DOHH2 (cell line): ENCODE results near the gene CDK14.

Source experiments
- H3F3A ChIP-seq: fragments of 200-600 bp; sonication (generic), shearing (Covaris generic); 2 replicates; pipeline ENCODE4 v1.6.0; 2016; ENCODE audit warnings: antibody characterized with exemption, mild to moderate bottlenecking; ENCODE audit not compliant: control insufficient read depth, insufficient read depth
- H3K27ac ChIP-seq: fragments of 200-600 bp; sonication (generic); 2 replicates; pipeline ENCODE4 v1.5.1; 2014; ENCODE audit warnings: low read depth, mild to moderate bottlenecking, low read length, moderate library complexity
- H3K27me3 ChIP-seq: fragments of 200-600 bp; sonication (generic); 2 replicates; pipeline ENCODE4 v1.6.1; 2014; ENCODE audit warnings: mild to moderate bottlenecking, low read length, mixed read lengths; ENCODE audit not compliant: control insufficient read depth
- H3K36me3 ChIP-seq: fragments of 200-600 bp; sonication (generic); 2 replicates; pipeline ENCODE4 v1.6.1; 2014; ENCODE audit warnings: mild to moderate bottlenecking, low read length, moderate library complexity, mixed read lengths; ENCODE audit not compliant: control insufficient read depth
- H3K4me1 ChIP-seq: fragments of 200-600 bp; sonication (generic); 2 replicates; pipeline ENCODE4 v1.6.1; 2014; ENCODE audit warnings: mild to moderate bottlenecking, low read length, mixed read lengths; ENCODE audit not compliant: control insufficient read depth
- H3K4me2 ChIP-seq: fragments of 200-600 bp; sonication (generic); 2 replicates; pipeline ENCODE4 v1.6.0; 2014; ENCODE audit warnings: mild to moderate bottlenecking, low read length, moderate library complexity
- H3K4me3 ChIP-seq: fragments of 200-600 bp; sonication (generic); 2 replicates; pipeline ENCODE4 v1.5.1; 2014; ENCODE audit warnings: mild to moderate bottlenecking, low read length, mixed read lengths
- H3K79me2 ChIP-seq: fragments of 200-600 bp; sonication (generic); 2 replicates; pipeline ENCODE4 v1.6.1; 2014; ENCODE audit warnings: mild to moderate bottlenecking, low read length, mixed read lengths; ENCODE audit not compliant: control insufficient read depth
- H3K9me2 ChIP-seq: fragments of 200-600 bp; sonication (generic); replicated peaks from 2 replicates; pipeline ENCODE4 v1.6.1; 2014; ENCODE audit warnings: mild to moderate bottlenecking, low read length, mixed read lengths; ENCODE audit not compliant: control insufficient read depth
- H3K9me3 ChIP-seq: fragments of 200-600 bp; sonication (generic); 2 replicates; pipeline ENCODE4 v1.6.1; 2014; ENCODE audit warnings: antibody characterized with exemption, low read length, mixed read lengths; ENCODE audit not compliant: control insufficient read depth, insufficient read depth
- H4K20me1 ChIP-seq: fragments of 200-600 bp; sonication (generic); 2 replicates; pipeline ENCODE4 v1.6.0; 2014; ENCODE audit warnings: low read depth, mild to moderate bottlenecking, antibody characterized with exemption, low read length, moderate library complexity; ENCODE audit not compliant: control insufficient read depth, insufficient read depth
- EZH2phosphoT487 ChIP-seq: fragments of 200-600 bp; sonication (generic); IDR thresholded peaks from 2 replicates; pipeline ENCODE4 v1.6.1; 2017; ENCODE audit warnings: borderline replicate concordance, mild to moderate bottlenecking, antibody characterized with exemption, low read length, moderate library complexity, mixed read lengths
- TF ChIP-seq, protein P1 (sequence below): fragments of 200-600 bp; sonication (generic); IDR thresholded peaks from one replicate; pipeline ENCODE4 v1.5.1; 2014; ENCODE audit warnings: antibody characterized with exemption, mild to moderate bottlenecking, low read depth, low read length; ENCODE audit not compliant: poor library complexity, severe bottlenecking

CDK14 gene

GRCh38 chr7:90843472-90843871, 247.4 kb downstream of the CDK14 start:
- Histone ChIP-seq H3K79me2 (peaks cover 46% of the 10 kb centered on the region), H4K20me1 (no peaks in the 10 kb centered on the region), H3K9me3 (no peaks in the 10 kb centered on the region), H3K4me2 (no peak overlapping the region), H3F3A (0 out of 2 replicates have a peak, but pooled peaks cover 3% of the 10 kb centered on the region), H3K4me1 (peaks cover 8% of the 10 kb centered on the region), H3K4me3 (no peak overlapping the region), H3K27ac (no peak overlapping the region), H3K9me2 (no peaks in the 10 kb centered on the region), H3K27me3 (no peaks in the 10 kb centered on the region), H3K36me3 (peaks cover 17% of the 10 kb centered on the region)
- no peak for TF ChIP-seq EZH2phosphoT487
- TF ChIP-seq, protein P1, sequence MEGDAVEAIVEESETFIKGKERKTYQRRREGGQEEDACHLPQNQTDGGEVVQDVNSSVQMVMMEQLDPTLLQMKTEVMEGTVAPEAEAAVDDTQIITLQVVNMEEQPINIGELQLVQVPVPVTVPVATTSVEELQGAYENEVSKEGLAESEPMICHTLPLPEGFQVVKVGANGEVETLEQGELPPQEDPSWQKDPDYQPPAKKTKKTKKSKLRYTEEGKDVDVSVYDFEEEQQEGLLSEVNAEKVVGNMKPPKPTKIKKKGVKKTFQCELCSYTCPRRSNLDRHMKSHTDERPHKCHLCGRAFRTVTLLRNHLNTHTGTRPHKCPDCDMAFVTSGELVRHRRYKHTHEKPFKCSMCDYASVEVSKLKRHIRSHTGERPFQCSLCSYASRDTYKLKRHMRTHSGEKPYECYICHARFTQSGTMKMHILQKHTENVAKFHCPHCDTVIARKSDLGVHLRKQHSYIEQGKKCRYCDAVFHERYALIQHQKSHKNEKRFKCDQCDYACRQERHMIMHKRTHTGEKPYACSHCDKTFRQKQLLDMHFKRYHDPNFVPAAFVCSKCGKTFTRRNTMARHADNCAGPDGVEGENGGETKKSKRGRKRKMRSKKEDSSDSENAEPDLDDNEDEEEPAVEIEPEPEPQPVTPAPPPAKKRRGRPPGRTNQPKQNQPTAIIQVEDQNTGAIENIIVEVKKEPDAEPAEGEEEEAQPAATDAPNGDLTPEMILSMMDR, result no peak

DNA sequence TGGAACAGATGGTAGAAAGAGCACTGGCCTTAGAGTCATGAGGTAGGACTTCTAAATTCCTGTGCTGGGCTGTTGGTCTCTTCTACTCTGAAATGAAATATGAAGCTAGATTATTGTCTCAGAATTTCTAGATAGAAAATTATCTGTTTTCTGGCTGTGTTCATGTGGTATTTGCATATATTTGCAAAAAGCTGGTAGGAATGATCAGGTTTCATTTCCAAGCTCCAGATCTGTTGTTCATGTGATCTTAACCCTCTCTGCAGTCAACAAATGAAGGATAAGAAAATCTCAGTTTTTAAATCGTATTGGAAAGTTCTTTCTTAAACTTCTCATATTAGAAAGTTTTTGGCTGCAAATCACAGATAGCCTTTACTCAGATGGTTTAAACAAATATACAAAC, 248.3 kb downstream of the CDK14 start:
- H3F3A ChIP-seq, result 0 out of 2 replicates have a peak, but pooled peaks cover 3% of the 10 kb centered on the region
- H4K20me1 ChIP-seq, result no peaks in the 10 kb centered on the region
- no peaks in the 10 kb centered on the region for H3K9me3 ChIP-seq
- peaks cover 10% of the 10 kb centered on the region; the same call in 1 of the 2 replicates for H3K36me3 ChIP-seq
- peaks cover 53% of the 10 kb centered on the region for H3K79me2 ChIP-seq
- no peaks in the 10 kb centered on the region for H3K9me2 ChIP-seq
- no peak overlapping the region for H3K4me3 ChIP-seq
- TF ChIP-seq EZH2phosphoT487, result no peak
- TF ChIP-seq, protein P1, result no peak
- no peak overlapping the region for H3K4me2 ChIP-seq
- H3K27me3 ChIP-seq, result no peaks in the 10 kb centered on the region
- no peak overlapping the region for H3K27ac ChIP-seq
- peaks cover 8% of the 10 kb centered on the region for H3K4me1 ChIP-seq

GRCh38 chr7:90846192-90846591, 250.1 kb downstream of the CDK14 start:
- TF ChIP-seq EZH2phosphoT487, result no peak
- TF ChIP-seq, protein P1, result no peak
- H3K79me2 ChIP-seq, result peaks cover 54% of the 10 kb centered on the region

More at GRCh38 chr7:90846192-90846591, 250.1 kb downstream of the CDK14 start:
- Histone ChIP-seq H3K9me2 (no peaks in the 10 kb centered on the region), H3K9me3 (no peaks in the 10 kb centered on the region), H3K4me3 (no peak overlapping the region), H3K27ac (no peak overlapping the region), H3F3A (0 out of 2 replicates have a peak, but pooled peaks cover 3% of the 10 kb centered on the region), H4K20me1 (no peaks in the 10 kb centered on the region), H3K4me2 (no peak overlapping the region), H3K36me3 (peaks cover 10% of the 10 kb centered on the region), H3K27me3 (no peaks in the 10 kb centered on the region), H3K4me1 (peaks cover 8% of the 10 kb centered on the region)
